RPMI8226 (cell line): ENCODE results near the gene TTC28.
"Not testable (repeated sequence)": the region's sequence is repeated elsewhere in the genome, so short reads cannot be mapped to it uniquely, and the experiment has no call there.

Experiments used
- DNase-seq: peaks from one replicate; pipeline ENCODE4 v3.0.0-alpha.2; 2015

TTC28 gene

DNA sequence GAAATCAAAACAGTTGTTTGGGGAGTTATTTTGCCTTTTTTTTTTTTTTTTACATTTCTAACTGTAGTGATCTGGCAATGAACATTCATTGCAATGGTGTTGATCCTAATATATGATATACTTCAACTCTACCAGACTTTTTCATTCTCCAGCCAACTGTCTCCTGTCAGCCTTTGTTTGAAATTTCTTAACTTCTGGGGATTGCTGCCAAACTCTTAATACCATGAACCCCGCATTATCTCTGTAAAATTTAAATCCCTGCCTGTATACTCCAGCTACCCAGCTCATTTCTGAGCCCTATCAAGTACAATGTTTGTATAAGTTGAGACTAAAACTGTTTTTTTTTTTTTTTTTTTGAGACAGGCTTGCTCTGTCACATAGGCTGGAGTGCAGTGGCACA, 280.7 kb downstream of the TTC28 start:
- no peak for DNase-seq

DNA sequence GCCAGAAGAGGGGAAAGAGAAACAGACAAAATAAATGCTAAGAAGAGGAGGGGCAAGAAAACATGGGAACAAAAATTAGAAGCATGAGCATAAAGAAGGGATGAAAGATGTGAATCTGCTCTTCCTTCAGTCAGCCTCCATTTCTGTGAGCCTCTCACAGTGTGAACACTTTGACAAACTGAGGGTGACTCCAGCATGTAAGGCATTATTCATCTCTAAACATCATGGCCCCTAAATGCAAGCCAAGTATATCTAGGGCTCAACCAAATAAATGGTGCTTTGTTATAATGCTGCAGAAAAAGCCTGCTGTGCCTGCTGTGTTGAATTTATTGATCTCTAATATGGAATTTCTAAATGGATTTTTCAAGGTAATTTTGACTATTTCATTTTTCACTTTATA, 281.3 kb downstream of the TTC28 start:
- DNase-seq: no peak

DNA sequence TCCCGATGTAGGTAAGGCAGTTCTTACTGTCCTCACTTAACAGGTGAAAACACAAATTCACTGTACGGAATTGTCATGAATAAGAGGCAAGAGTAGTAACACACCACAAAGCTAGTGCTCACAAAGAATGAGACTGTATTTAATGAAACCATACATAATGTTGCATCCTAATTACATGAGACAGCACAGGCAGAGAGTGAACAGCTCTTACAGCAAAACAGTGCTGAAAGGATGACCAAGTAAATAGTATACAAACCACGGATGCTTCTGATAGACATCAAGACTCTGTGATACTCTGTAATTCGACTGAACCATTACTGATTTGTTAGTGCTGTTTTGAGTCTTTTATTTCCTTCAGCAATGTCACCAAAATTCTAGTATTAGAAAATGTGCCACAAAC, 282.3 kb downstream of the TTC28 start:
- DNase-seq: no peak

DNA sequence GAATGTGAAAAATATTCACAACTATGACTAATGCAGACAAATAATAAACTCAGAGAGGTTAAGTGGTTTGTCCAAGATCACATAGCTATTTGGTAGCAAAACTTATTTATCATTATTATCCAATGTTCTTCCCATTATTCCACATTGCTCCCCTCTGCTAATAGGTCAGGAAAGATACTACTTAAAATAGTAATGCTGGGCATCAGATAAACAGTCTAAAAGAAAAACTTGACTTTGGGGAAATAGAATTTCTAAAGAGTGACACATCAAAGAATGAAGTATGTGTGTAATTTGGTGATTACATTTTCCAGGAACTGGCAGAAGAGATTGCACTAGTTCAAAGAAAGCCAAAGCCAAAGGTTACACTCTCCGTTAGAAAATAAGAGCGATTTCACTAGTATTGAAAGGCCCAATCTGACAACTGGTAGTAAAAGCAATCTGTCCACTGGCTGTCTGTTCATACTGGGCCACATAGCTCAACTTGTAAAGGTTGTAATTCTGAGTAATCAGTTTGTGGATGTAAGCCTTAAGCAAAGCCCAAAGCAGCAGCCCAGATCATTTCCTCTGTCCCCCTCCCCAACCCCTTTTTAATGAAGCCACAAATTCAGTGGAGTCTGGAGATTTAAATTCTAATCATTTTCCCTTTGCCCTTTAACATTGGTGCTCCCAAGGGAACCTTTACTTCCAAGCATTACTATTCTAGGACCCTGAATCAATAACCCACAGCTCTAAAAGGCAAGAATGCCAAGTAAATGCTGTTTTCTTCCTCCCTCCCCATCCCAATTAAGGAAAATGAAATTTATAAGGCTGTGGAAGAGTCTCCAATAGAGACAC, 283.5 kb downstream of the TTC28 start:
- DNase-seq: no peak

DNA sequence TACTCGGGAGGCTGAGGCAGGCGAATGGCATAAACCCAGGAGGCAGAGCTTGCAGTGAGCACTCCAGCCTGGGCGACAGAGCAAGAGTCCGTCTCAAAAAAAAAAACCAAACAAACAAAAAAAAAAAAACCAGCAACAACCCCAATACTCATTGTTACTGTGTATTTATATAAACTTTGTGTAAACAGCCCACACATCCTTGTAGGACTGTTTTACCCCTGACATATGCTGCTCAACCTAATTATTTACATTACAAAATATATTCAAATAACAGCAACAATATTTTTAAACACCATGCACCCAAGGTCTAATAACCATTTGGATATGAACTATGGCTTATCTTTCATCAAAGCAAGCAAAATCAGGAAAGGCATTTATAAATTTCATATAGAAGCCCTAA, 284.1 kb downstream of the TTC28 start:
- DNase-seq: no peak

DNA sequence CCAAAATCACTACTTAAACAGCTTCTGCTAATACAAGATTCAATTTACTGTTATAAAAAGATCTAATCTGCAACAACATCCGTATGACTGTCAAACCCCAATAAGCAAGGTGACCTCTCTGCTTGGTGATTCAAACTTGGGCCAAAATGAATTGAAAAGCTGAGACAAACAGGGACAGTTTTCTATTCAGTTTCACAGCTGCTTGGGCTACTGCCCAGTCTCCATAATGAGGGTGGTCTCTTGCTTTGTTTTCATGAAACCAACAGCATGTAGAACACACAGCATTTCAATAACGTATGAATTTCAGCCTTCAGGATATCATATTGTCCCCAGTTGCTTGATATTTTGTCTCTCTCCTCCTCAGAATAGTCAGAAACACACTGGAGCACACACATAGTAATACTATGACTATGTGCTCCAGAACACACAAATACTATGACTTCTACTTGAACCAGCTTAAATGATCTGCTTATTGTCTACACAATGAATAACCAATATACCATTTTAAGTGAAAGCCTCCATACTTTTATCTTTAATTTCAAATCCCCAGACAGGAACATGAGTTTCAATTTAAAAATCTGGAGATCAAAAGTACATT, 285.0 kb downstream of the TTC28 start:
- no peak for DNase-seq

DNA sequence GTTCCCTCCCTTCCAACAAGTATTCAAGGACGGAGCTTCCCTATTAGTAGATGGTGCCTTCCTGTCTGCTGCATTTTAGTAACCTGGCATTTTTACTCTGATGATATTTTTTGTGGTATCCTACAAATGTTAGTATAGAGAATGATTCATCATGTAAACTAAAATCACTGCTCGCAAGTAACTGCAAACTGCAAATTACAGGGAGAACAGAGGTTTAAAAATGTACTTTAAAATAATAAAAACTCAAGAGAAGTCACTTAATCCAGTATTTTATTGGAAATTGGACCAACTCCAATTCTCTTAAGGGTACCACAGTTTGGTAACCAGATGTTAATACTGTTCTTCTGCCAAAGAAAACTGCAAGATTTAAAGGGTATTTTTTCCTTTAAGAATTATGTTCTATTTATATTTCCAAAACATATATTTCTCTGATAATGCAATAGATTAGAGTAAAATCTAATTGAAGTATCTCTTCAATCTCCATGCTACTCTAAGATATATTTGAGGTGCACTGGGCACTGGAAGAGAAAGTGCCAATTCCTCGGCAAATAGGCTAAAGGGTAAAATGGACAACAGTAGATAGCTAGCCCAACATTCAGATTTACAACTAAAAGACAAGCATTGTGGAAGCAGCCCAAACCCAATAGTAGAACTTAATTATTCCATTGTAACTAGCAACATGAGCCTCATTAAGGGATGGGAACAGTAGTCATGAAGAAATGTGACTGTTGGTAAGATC, 298.0 kb downstream of the TTC28 start:
- DNase-seq: no peak

DNA sequence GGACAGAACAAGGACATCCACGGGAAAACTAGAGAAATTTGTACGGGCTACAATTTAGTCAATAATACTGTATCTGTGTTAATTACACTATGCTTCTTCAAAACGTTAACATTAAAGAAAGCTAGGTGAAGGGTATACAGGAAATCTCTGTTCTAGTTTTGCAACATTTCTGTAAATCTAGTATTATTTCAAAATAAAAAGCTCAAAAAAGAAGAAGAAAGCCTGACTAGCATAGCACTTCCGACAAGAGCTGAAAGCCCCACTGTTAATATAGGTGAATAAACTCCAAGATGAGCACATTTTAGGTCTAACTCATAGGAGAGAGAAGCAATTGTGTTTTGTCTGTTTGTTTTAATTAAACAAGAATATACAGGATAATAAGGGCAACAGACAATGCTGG, 299.7 kb downstream of the TTC28 start:
- DNase-seq: no peak

DNA sequence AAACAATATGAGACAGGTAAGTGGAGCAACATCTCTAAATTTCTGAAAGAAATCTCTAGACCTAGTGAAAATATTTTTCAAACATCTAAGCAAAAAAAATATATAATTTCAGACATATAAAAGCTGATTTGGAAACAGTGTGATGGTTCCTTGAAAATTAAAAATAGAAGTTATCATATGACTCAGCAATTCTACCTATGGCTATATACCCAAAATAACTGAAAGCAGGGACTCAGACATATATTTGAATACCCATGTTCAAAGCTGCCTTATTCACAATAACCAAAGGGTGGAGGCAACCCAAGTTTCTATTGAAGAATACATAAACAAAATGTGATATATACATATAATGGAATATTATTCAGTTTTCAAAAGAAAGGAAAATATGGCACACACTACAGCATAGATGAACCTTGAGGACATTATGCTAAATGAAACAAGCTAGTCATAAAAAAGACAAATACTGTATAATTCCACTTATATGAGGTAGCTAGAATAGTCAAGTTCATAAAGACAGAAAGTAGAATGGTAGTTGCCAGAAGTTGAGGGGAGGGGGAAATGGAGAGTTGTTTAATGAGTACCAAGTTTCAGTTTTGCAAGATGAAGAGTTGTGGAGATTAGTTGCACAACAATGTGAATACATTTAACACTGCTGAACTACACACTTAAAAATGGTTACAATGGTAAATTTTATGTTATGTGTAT, 300.4 kb downstream of the TTC28 start:
- no peak for DNase-seq

DNA sequence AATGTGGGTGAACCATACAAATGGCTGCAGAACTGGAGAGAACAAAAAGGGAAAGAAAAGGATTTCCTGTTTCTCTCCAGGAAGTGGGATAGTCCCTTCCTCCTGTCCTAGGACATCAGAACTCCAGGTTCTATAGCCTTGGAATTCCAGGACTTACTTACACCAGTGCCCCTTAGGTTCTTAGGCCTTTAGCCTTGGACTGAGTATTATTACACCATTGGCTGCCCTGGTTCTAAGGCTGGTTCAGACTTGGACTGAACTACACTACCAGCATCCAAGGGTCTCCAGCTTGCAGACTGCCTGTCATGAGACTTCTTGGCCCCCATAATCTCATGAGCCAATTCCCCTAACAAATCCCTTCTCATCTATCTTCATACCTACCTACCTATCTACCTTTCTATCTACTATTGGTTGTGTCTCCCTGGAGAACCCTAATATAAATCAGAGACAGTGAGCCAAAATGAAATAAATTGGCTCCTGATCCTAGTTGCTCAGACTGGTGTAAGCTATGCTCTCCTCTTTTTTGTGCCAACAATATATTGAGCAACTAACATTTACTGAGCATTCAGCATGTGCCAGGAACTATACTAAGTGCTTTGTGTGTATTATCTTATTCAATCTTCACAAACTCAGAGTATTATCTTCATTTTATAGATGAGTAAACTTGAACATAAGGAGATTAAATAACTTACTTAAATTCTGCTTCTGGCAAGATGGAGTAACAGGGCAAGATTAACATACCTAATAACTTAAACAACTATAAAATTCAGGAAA, 303.7 kb downstream of the TTC28 start:
- DNase-seq: no peak

DNA sequence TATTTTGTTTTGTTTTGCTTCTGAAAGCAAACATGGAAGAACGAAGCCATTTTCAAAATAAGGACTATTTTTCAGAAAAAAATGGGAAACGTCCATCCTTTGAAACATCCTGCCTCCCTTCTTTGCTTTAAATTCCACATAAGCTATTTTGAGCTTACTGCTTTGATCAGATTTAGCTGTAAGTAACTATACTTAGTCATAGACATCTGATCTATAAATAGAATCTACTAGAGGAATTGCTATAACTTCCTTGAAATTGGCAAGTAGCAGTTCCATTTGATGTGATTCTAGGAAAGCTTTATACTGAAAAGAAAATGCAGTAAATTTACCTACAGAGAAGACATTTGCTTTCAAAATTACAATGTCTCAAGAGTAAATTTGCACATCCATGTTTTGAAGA, 305.8 kb downstream of the TTC28 start:
- DNase-seq: no peak

DNA sequence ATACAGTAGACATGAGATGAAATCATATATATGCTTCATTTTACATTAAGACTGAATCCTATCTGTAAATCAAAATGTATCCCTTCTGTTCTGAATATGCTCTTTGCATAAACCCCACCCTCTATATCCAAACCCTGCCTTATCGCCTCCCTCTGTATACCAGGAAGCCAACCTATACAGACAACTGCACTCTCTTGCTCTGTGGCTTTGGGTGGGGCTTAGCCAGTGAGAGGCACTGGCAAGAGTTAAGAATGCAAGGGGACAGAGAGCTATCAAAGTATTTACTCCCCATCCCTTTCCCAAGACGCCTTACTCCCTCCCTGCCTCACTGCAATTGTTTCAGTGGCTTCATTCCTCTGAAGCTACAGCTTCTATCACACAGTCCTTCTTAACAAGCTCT, 309.8 kb downstream of the TTC28 start:
- DNase-seq: no peak

DNA sequence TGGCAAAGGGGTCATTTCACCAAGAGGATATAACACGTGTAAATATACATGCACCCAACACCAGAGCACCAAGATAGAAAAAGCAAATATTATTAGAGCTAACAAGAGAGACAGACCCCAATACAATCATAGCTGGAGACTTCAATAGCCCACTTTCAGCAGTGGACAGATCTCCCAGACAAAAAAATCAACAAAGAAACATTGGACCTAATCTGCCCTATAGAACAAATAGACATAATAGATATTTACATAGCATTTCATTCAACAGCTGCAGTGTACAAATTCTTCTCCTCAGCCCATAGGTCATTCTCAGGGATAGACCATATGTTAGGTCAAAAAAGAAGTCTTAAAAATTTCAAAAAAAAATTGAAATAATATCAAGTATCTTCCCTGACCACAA, 312.8 kb downstream of the TTC28 start:
- no peak for DNase-seq

DNA sequence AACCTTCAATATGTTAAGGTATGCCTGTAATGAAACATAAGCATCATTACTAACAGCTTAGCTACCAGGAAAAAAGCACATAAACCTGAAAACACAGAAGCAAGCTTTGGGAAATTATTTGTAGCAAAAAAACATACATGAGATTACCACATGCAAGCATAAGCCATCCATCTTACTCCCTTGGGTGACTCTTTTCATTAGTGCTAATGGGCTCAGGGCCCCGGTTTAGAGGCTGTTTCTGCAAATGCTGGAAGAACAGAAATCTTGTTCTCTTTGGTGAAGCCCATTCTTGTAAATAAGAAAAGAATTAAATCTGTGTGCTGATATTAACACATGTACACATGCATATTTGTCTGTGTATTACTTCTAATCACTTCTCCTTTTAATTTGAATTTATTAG, 314.3 kb downstream of the TTC28 start:
- DNase-seq: no peak

DNA sequence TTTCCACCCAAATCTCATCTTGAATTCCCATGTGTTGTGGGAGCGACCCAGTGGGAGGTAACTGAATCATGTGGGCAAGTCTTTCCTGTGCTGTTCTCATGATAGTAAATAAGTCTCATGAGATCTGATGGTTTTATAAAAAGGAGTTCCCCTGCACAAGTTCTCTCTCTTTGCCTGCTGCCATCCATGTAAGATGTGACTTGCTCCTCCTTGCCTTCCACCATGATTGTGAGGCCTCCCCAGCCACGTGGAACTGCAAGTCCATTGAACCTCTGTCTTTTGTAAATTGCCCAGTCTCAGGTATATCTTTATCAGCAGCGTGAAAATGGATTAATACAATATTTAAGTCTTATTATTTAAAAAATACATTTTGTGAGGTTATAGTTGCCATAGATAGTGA, 315.5 kb downstream of the TTC28 start:
- not testable (repeated sequence) for DNase-seq

DNA sequence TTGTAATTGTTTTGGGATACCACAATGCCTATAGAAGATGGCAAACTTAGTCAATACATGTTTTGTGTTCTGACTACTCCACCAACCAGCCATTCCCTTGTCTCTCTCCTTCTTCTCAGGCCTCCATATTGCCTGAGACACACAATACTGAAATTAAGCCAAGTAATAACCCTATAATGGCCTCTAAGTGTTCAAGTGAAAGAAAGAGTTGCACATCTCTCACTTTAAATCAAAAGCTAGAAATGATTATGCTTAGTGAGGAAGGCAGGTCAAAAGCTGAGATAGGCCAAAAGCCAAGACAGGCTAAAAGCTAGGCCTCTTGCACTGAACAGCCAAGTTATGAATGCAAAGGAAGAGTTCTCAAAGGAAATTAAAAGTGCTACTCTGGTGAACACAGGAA, 318.7 kb downstream of the TTC28 start:
- no peak for DNase-seq

DNA sequence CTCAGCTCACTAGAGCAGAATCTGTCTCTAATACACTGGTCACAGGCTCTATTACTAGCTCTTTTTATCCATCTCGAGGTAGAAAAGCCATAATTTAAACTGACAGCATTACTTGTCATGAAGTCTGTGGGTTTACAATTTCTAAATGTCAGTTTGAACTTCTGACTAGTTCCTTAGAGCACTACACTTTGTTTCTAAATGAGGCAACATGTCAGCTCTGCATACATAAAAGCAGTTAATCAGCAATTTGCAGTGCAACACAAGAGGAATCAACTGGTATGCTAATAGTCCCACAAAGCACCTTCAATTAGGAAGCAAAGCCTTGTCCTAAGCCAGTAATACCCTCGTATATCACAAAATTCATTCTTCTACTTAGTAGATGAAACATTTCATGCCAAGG, 321.3 kb downstream of the TTC28 start:
- no peak for DNase-seq

DNA sequence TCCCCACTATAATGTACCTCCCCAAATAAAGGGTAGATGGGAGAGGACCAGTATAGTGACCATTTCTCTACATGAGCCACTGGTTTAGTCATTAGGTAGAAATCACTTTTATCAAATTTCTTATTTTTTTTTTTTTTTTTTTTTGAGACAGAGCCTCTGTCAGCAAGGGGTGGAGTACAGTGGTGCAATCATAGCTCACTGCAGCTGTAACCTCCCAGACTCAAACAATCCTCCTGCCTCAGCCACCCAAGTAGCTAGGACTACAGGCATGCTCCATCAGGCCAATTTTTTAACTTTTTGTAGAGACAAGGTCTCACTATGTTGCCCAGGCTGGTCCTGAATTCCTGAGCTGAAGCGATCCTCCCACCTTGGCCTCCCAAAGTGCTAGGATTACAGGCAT, 322.4 kb downstream of the TTC28 start:
- DNase-seq: no peak

DNA sequence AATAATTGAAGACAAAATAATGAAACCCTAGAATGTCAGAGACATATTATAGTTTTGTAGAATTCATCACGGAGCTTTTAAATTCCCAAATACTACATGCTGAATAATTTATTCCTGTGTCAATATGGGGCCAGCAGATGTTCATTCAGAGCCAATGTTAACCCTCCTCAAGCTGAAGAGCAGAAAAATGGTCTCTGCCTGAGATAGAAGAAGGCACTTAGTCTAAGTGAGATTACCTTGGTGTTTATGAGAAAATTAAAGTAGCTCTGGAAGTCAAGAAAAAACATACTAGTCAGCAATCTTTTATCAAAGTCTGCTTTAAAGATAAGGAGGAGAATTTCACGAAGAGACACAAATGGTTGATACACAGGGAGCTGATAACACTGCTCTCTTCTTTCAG, 328.2 kb downstream of the TTC28 start:
- no peak for DNase-seq

DNA sequence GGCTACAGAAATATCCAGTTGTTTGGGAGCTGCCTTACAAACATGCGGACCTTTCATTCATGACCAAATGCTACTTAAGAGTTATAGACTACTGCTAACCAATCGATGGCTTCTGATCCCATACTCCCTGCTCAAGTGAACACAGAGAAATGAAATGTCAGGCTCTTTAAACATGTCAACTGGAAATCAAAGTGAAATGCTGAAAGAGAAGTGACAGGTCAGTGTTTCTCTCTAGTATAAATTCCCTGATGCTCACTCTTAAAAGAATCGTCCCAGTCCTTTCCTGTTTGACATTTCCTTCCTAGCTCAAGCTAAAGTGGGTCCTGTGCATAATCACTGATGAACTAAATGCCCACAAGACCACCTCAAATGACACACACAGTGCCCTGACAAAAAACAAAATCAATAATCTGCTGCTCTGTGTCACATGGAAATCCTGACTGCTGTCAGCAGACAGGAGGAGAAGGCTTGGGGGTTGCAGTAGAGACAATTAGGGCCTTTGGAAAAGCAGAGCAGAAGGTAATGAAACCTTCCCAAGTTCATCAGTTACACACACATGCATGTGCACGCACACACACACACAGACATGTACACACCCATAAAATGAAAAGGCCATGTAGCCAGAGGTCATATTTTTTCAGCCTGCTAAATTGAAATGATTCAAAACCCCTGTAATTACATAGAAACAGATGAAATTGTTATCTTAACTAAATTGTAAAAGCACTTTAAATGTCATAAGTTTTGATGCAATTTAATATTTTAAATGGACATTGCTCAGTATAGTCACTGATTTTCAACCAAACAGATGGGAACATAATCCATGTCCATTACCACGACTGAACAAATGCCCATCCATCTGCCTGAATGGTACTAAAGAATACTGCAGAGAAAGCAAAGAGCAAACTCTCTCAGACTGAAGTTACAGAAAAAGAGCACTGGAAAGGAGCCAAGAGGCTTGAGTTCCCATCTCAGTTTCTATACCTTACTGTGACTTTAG, 330.7 kb downstream of the TTC28 start:
- no peak for DNase-seq

DNA sequence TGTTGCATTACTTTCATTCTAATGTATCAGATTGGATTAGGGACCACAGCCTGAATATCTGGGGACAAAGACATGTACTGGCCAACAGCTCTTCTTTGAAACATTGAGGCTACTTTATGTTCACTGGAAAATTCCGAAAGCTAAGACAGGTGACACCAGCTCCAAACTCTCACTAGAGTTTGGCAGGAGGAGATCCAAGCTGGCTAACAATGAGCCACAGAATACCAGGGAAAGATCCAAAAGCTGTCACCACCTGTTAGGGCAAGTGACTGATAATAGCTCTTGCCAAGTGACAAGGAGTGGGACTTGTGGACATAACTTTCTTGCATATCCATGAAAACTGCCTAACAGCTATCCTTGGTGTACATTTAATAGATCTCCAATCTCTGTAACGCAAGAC, 333.3 kb downstream of the TTC28 start:
- no peak for DNase-seq
